ENCODE measurements around the gene TCIRG1. TPM values are rescaled to one million over a fixed set of nuclear protein-coding genes. Genes with fewer than 3 reads are reported as not detected.

TCIRG1 gene
- total and polyA plus RNA-seq, 5 experiments from 2014 or later, result 19.9 to 164 (median 24.2) TPM

DNA sequence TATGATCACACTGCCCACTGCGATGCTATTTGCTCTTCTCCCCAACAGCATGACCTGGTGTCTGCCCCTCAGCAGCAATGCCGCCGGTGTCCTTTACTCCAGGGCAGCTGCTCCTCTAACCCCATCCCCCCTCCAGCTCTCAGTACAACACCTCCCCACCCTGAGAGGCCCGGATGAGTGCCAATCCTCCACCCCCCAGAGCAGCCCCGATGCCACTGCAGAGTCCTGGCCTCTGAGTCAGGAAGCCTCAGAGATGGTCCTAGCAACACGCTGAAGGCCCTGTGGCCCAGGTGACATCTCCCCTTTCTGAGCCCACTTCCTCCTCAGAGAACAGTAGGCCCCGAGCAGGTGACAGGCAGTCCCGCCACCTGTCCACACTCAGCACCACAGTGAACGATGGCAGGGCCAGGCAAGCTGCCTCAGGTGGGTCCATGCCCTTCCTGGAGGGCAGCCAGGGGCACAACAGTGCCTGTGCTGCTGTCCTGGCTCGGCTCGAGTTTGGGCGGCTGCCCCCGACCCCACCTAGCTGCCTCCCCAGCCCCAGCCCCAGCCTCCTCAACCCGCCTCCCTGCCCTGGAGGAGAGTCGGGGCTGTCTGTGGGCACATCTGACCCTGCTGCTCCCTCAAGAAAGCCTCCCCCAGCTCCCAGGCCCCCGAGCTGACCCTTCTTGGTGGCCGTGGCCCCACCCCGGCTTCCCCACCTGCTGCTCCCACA, 12.3 kb upstream of the TCIRG1 start:
- Mint-ChIP-seq H3K4me3 (peak overlapping the region in 1 of 10 donors; percentile 41), H3K27me3 (no peaks in the 10 kb centered on the region), H3K4me1 (peaks cover 10 to 33% (median 19%) of the 10 kb centered on the region in 4 donors), H3K27ac (peak overlapping the region in 2 of 10 donors; percentile 32 to 33), H3K9me3 (peaks cover 0 to 19% (median 9%) of the 10 kb centered on the region in 9 donors), H3K36me3 (peaks cover 6 to 16% (median 14%) of the 10 kb centered on the region in 3 donors)
- ATAC-seq, result no peak
- POLR2A ChIA-PET, result interaction anchor here (1.3 to 1.5 kb wide), 2 partner anchors 11 to 14 kb away, joined by 3 to 7 read pairs; no protein-coding TSS in a partner anchor
- DNase-seq, result no peak

DNA sequence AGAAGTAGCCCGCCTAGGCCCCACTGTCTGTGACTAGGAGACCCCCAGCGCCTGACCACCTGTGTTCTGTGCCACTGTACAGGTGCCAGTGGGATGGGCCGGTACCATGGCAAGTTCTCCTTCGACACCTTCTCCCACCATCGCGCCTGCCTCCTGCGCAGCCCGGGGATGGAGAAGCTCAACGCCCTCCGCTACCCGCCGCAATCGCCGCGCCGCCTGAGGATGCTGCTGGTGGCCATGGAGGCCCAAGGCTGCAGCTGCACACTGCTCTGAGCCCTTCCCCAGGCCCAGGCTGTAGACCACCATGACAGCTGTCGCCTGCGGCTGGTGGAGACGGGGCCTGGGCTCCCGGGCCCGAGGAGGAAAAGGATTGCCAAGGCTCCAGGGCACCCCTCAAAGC, 11.2 kb upstream of the TCIRG1 start:
- Mint-ChIP-seq H3K9me3 (peaks cover 0 to 19% (median 9%) of the 10 kb centered on the region in 9 donors), H3K4me1 (peaks cover 13 to 37% (median 25%) of the 10 kb centered on the region in 4 donors), H3K27ac (no peak overlapping the region), H3K36me3 (peaks cover 6 to 16% (median 14%) of the 10 kb centered on the region in 3 donors), H3K27me3 (no peaks in the 10 kb centered on the region), H3K4me3 (no peak overlapping the region)
- ATAC-seq (no peak), DNase-seq (no peak)
- POLR2A ChIA-PET, result interaction anchor here (1.3 to 1.5 kb wide), 2 partner anchors 10 to 12 kb away, joined by 3 to 7 read pairs; no protein-coding TSS in a partner anchor

DNA sequence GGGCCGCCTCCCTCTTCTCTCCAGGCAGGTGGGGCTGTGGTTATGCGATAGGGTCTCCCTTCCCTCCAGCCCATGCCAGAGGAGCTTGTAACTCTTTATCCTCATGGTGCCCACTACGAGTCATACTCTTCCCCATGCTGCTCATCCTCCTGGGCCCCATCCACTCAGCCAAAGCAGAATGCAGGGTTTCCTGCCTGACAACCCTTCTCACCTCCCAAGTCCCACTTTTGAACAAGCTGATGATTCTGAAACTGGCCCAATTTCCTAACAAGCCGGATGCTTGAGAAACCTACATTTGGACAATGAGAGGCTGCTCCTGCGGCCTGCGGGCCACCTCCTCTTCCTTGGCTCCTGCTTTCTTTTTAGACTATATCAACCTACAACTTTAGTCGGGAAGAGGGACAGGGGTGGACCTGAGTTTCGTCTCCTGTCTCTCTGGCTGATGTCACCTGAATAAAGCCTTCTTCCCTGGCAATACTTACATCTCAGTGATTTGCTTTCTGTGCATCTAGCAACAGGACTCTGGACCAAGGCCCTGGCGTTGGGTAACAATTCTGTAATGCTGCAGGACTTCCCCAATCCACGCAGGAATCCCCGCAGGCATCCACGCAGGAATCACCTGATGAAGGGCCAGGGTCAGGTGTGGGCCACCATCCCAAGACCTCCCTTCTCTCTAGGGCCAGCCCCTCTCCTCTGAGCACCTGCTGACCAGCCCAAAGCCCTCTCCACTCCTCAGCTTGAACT, 9.9 kb upstream of the TCIRG1 start:
- DNase-seq, result no peak
- POLR2A ChIA-PET, result interaction anchor here (2.8 kb wide), 1 partner anchor 11 kb away, joined by 23 read pairs; the partner anchor contains the start of gene TCIRG1
- H3K27me3 Mint-ChIP-seq, result no peaks in the 10 kb centered on the region
- peaks cover 0 to 18% (median 9%) of the 10 kb centered on the region in 9 donors for H3K9me3 Mint-ChIP-seq
- peaks cover 8 to 14% (median 14%) of the 10 kb centered on the region in 3 donors for H3K36me3 Mint-ChIP-seq
- H3K27ac Mint-ChIP-seq, result peak overlapping the region in 5 of 10 donors; percentile 21 to 67 (median 43)
- peaks cover 13 to 37% (median 29%) of the 10 kb centered on the region in 4 donors for H3K4me1 Mint-ChIP-seq
- peak overlapping the region; percentile 59 to 99 (median 95) for H3K4me3 Mint-ChIP-seq
- no peak for ATAC-seq

DNA sequence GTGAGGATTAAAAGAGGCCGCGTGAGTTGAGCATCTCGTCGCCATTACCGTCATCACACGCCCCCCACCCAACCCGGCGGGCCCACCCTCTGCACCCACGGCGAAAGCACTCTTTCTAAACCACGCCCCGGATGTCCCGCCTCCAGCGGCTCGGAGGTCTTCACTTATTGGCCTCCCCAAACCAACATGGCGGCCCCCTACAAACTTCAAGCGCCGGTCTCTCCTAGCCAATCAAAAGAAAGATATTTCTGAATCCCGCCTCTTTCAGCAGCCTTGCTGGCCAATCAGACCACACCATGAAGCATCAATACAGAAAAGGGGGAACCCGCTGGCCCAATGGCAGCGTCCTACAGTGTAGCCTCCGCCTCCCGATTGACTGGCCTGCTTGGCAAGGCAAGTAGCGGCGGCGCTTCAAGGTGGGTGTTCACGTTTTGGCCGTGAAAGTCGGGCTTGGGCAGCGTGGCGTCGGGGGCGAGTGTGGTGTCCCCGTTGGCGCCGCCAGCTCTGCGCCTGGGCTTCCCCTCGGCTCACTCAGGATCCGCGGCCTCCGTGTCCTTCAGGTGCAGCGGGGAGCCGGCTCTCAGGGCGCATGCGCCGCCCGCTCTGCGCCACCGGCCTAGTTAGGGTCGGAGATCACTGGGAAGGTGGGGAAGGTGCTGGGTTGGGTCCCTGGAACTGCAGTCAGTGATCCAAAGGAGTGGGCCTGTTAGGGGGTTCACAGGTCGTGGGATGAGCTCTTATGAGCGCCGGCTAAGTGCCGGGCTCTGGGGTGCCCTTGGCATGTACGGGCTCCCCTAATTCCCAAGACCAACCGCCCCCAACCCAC, 8.3 kb upstream of the TCIRG1 start, which contains the start of gene NDUFS8:
NDUFS8 (plus strand) TSS at position 364 of the 826 bp plus-strand sequence. CDS start 1,471 bp downstream, outside the sequence.
- Mint-ChIP-seq H3K4me3 (peak within 1 kb of the TSS; percentile 95 to 100 (median 97)), H3K36me3 (peaks cover 0 to 11% (median under 1%) of the 10 kb centered on the region in 3 donors), H3K9me3 (peaks cover 0 to 3% (median under 1%) of the 10 kb centered on the region in 9 donors), H3K27ac (peak within 1 kb of the TSS; percentile 82 to 97 (median 95)), H3K27me3 (no peaks in the 10 kb centered on the region), H3K4me1 (peaks cover 13 to 37% (median 31%) of the 10 kb centered on the region in 4 donors)
- POLR2A ChIA-PET, result interaction anchor here (0.5 to 2.8 kb wide), 4 partner anchors 9 to 422 kb away, joined by 3 to 23 read pairs (median 4); partner anchors contain the start of genes TCIRG1 and UNC93B1
- peak; percentile 91 to 99 (median 96) for DNase-seq
- ATAC-seq, result peak; percentile 95 to 96

DNA sequence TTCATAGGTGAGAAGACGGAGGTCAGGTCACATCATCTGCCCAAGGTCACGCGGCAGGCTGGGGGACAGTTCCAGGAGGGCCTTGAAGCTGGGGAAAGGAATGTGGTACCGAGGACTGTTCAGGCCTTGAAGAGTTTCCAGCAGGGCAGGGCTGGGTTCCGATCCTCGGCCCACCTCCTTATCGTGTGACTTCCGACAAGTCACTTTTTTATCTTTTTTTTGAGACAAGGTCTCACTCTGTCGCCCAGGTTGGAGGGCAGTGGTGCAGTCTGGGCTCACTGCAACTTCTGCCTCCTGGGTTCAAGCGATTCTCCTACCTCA, 7.7 kb upstream of the TCIRG1 start:
- Mint-ChIP-seq H3K4me3 (peak overlapping the region; percentile 95 to 100 (median 97)), H3K27ac (peak overlapping the region; percentile 82 to 97 (median 95)), H3K27me3 (no peaks in the 10 kb centered on the region), H3K4me1 (peaks cover 13 to 37% (median 33%) of the 10 kb centered on the region in 4 donors), H3K9me3 (peaks cover 0 to 3% (median 0%) of the 10 kb centered on the region in 9 donors), H3K36me3 (peaks cover 0 to 12% (median 0%) of the 10 kb centered on the region in 3 donors)
- DNase-seq (peak in 1 of 10 donors; percentile 19), ATAC-seq (no peak)
- POLR2A ChIA-PET, result interaction anchor here (0.6 to 2.8 kb wide), 3 partner anchors 9 to 65 kb away, joined by 3 to 23 read pairs (median 5); partner anchors contain the start of genes TCIRG1 and UNC93B1

DNA sequence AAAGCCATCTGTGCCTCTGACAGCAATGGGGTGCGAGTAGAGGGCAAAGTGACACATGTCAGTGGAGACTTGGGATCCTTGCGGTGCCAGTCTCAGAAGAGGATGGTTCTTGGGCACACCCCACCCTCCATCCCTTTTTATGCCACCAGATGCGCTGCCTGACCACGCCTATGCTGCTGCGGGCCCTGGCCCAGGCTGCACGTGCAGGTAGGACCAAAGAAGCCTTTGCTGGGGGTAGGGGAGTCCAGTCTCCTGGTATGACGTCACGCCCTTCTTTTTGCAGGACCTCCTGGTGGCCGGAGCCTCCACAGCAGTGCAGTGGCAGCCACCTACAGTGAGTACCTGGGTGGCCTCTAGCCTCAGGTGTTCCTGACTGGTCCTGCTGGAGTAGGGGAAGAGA, 6.8 kb upstream of the TCIRG1 start:
- no peaks in the 10 kb centered on the region for H3K27me3 Mint-ChIP-seq
- H3K9me3 Mint-ChIP-seq, result peaks cover 0 to 1% (median 0%) of the 10 kb centered on the region in 9 donors
- peak overlapping the region; percentile 66 to 97 (median 86) for H3K27ac Mint-ChIP-seq
- H3K4me3 Mint-ChIP-seq, result peak overlapping the region; percentile 95 to 100 (median 97)
- POLR2A ChIA-PET, result interaction anchor here (0.6 to 2.8 kb wide), 3 partner anchors 8 to 29 kb away, joined by 5 to 23 read pairs (median 7); partner anchors contain the start of genes TCIRG1 and UNC93B1
- DNase-seq (no peak), ATAC-seq (no peak)
- H3K36me3 Mint-ChIP-seq, result peaks cover 0 to 12% (median 0%) of the 10 kb centered on the region in 3 donors
- H3K4me1 Mint-ChIP-seq, result peaks cover 17 to 44% (median 39%) of the 10 kb centered on the region in 4 donors

DNA sequence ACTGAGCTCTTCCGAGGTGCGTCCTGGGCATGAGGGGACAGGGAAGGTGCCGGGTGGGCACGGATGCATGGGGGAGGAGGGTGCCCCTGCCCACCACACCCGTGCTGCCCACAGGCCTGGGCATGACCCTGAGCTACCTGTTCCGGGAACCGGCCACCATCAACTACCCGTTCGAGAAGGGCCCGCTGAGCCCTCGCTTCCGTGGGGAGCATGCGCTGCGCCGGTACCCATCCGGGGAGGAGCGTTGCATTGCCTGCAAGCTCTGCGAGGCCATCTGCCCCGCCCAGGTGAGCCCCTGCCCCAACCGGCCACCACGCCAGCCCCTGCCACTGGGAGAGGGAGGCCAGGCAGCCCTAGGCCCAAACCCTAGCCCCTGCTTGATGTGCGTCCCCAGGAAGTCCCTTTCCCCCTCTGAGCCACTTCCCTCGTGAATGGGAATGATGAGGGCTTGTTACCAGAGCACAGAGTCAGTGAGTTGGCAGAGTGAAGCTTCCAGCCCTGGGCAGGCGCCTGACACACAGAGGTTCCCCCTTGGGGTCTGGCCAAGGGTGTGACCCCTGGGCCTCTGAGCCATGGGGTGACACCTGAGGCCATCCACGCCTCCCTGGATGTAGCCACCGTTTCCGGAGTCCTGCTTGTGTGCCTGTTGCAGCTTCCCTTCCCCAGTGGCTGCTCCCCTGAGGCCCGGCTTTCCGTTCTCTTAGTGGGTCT, 5.7 kb upstream of the TCIRG1 start:
- Mint-ChIP-seq H3K4me1 (peaks cover 19 to 52% (median 46%) of the 10 kb centered on the region in 4 donors), H3K27me3 (no peaks in the 10 kb centered on the region), H3K36me3 (peaks cover 0 to 12% (median 0%) of the 10 kb centered on the region in 3 donors), H3K27ac (peak overlapping the region in 2 of 10 donors; percentile 18 to 52), H3K9me3 (no peaks in the 10 kb centered on the region), H3K4me3 (peak overlapping the region in 3 of 10 donors; percentile 7 to 41 (median 18))
- no peak for DNase-seq
- POLR2A ChIA-PET, result interaction anchor here (0.5 kb wide), 1 partner anchor 62 kb away, joined by 4 read pairs; no protein-coding TSS in a partner anchor
- no peak for ATAC-seq

DNA sequence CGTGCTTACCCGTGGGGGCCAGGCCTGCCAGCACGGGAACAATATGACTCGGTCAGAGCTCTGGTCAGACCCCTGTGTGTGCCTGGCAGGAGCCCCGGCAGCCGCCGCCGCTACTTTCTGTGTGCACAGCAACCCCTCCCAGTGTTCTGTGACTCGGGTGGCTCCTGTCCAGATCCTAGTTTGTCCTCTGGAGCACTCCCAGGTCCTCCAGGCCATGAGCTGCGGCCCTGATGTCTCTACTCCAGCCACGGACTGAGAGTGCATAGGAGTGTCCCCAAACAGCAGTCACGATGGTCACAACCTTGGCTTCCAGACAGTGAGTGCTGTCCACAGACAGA, 5.1 kb upstream of the TCIRG1 start:
- DNase-seq, result no peak
- POLR2A ChIA-PET, result no interaction called here
- no peak for ATAC-seq
- Mint-ChIP-seq H3K4me3 (peak overlapping the region in 4 of 10 donors; percentile 12 to 41 (median 18)), H3K4me1 (peaks cover 19 to 52% (median 45%) of the 10 kb centered on the region in 4 donors), H3K27me3 (no peaks in the 10 kb centered on the region), H3K27ac (peak overlapping the region in 5 of 10 donors; percentile 18 to 66 (median 33)), H3K36me3 (peaks cover 0 to 12% (median 0%) of the 10 kb centered on the region in 3 donors), H3K9me3 (no peaks in the 10 kb centered on the region)

DNA sequence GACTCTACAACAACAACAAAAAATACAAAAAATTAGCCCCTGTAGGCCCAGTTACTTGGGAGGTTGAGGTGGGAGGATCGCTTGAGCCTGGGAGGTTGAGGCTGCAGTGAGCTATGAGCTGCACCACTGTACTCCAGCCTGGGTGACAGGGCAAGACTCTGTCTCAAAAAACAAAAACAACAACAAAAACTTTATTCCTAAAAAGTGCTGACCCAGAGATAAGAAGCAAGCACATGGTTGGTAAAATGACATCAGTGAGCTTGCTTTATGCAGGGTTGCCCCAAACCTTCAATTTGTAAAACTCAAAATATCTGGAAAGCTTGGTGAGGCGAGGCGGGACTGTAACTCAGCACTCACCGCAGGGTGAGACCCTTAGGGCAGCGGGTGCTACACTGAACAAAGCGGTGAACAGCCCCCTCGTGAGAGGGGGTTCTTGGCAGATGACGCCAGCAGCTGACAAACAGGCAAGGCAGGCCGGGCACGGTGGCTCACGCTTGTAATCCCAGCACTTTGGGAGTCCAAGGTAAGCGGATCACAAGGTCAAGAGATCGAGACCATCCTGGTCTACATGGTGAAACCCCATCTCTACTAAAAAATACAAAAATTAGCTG, 3.5 kb upstream of the TCIRG1 start:
- Mint-ChIP-seq H3K36me3 (peaks cover 0 to 12% (median 0%) of the 10 kb centered on the region in 3 donors), H3K4me3 (no peak overlapping the region), H3K27me3 (no peaks in the 10 kb centered on the region), H3K27ac (peak overlapping the region in 5 of 10 donors; percentile 40 to 92 (median 52)), H3K9me3 (no peaks in the 10 kb centered on the region), H3K4me1 (peaks cover 18 to 48% (median 43%) of the 10 kb centered on the region in 4 donors)
- ATAC-seq, result no peak
- no peak for DNase-seq
- POLR2A ChIA-PET, result no interaction called here

DNA sequence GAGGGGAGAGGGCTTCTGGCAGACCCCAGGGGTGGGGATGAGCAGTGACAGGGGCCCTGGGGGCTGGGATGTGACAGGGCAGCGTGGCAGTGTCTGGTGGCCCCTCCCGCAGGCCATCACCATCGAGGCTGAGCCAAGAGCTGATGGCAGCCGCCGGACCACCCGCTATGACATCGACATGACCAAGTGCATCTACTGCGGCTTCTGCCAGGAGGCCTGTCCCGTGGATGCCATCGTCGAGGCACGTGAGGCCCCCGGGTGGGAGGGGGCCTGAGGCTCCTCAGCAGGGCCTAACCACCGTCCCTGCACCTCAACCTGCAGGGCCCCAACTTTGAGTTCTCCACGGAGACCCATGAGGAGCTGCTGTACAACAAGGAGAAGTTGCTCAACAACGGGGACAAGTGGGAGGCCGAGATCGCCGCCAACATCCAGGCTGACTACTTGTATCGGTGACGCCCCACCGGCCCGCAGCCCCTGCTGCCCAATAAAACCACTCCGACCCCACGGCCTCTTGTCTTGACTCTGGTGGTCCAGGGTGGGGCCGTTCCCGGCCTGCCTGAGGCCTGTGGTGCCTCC, 2.6 kb upstream of the TCIRG1 start:
- DNase-seq (peak in 1 of 10 donors; percentile 0), ATAC-seq (no peak)
- Mint-ChIP-seq H3K27ac (peak overlapping the region in 6 of 10 donors; percentile 66 to 92 (median 90)), H3K4me1 (peaks cover 18 to 48% (median 43%) of the 10 kb centered on the region in 4 donors), H3K9me3 (no peaks in the 10 kb centered on the region), H3K4me3 (peak overlapping the region in 1 of 10 donors; percentile 60), H3K27me3 (no peaks in the 10 kb centered on the region), H3K36me3 (peaks cover 0 to 12% (median 0%) of the 10 kb centered on the region in 3 donors)
- POLR2A ChIA-PET, result no interaction called here
